Endometrium (tissue), 2 donors: Measurements from ENCODE around the gene SRRM5.
"Not testable (repeated sequence)": the region's sequence is repeated elsewhere in the genome, so short reads cannot be mapped to it uniquely, and the experiment has no call there.

Source experiments
- FAIRE-seq: peaks from 2 replicates; lab custom pipeline; 2012; peaks lifted over from hg19 to GRCh38; lab: Jason Lieb, UNC
- donor health status: control.
- donor health status: control.

Gene SRRM5

GRCh38 chr19:43616306-43616705 lies 4.4 kb downstream of the SRRM5 start:
- FAIRE-seq = no peak

GRCh38 chr19:43616954-43617353 lies 5.1 kb downstream of the SRRM5 start:
- FAIRE-seq = no peak

GRCh38 chr19:43618921-43619261 lies 7.0 kb downstream of the SRRM5 start:
- FAIRE-seq = no peak

- FAIRE-seq = no peak
Observed at GRCh38 chr19:43619262-43620060, 7.6 kb downstream of the SRRM5 start, which contains the start of gene ZNF428. Gene ZNF428 (minus strand): TSS chr19:43619629. CDS start chr19:43614304, 5,325 bp downstream.

GRCh38 chr19:43620061-43621001 lies 8.4 kb downstream of the SRRM5 start:
- FAIRE-seq = no peak

GRCh38 chr19:43622070-43622469 lies 10.2 kb downstream of the SRRM5 start:
- no peak for FAIRE-seq

GRCh38 chr19:43622956-43623355 lies 11.1 kb downstream of the SRRM5 start:
- no peak for FAIRE-seq

GRCh38 chr19:43623889-43624670 lies 12.2 kb downstream of the SRRM5 start:
- no peak for FAIRE-seq

- FAIRE-seq = no peak
Observed at GRCh38 chr19:43624933-43625332, 13.0 kb downstream of the SRRM5 start.

- FAIRE-seq = no peak
Observed at GRCh38 chr19:43625918-43626579, 14.2 kb downstream of the SRRM5 start.

- FAIRE-seq = no peak
Observed at GRCh38 chr19:43626838-43627237, 14.9 kb downstream of the SRRM5 start.

GRCh38 chr19:43628646-43629326 lies 16.9 kb downstream of the SRRM5 start:
- no peak for FAIRE-seq

- FAIRE-seq = no peak
Observed at GRCh38 chr19:43631491-43631890, 19.6 kb downstream of the SRRM5 start.

GRCh38 chr19:43633520-43633919 lies 21.6 kb downstream of the SRRM5 start:
- no peak for FAIRE-seq

GRCh38 chr19:43634068-43634467 lies 22.2 kb downstream of the SRRM5 start:
- no peak for FAIRE-seq

- no peak for FAIRE-seq
Observed at GRCh38 chr19:43634506-43634871, 22.6 kb downstream of the SRRM5 start.

GRCh38 chr19:43634872-43635560 lies 23.1 kb downstream of the SRRM5 start:
- FAIRE-seq = no peak

GRCh38 chr19:43635561-43635940 lies 23.7 kb downstream of the SRRM5 start:
- not testable (repeated sequence) for FAIRE-seq

GRCh38 chr19:43636121-43636683 lies 24.3 kb downstream of the SRRM5 start:
- FAIRE-seq = no peak
